HG03378 (cell line): ENCODE data around the gene GLT8D2.

Source experiments
- ATAC-seq: cut with Tn5 transposase; IDR thresholded peaks from one replicate; pipeline ENCODE4 v1.9.1; 2021; ENCODE audit warnings: mild to moderate bottlenecking, moderate library complexity; ENCODE audit not compliant: unreplicated experiment

The GLT8D2 gene

GRCh38 chr12:104003596-104003995, 46.4 kb downstream of the GLT8D2 start:
- no peak for ATAC-seq

GRCh38 chr12:104002686-104003085, 47.3 kb downstream of the GLT8D2 start:
- no peak for ATAC-seq

GRCh38 chr12:104000807-104001434, 49.1 kb downstream of the GLT8D2 start:
- no peak for ATAC-seq

- no peak for ATAC-seq
These were observed 51.0 kb downstream of the GLT8D2 start for GRCh38 chr12:103998976-103999375.

- ATAC-seq, result no peak
These were observed 52.6 kb downstream of the GLT8D2 start for GRCh38 chr12:103997286-103997900.

GRCh38 chr12:103996595-103996994, 53.4 kb downstream of the GLT8D2 start:
- ATAC-seq, result no peak

- ATAC-seq, result no peak
These were observed 55.8 kb downstream of the GLT8D2 start for GRCh38 chr12:103994235-103994634.

- ATAC-seq, result no peak
These were observed 63.2 kb downstream of the GLT8D2 start for GRCh38 chr12:103986829-103987228.

- ATAC-seq, result no peak
These were observed 71.5 kb downstream of the GLT8D2 start for GRCh38 chr12:103978384-103978982.

GRCh38 chr12:103975368-103975767, 74.6 kb downstream of the GLT8D2 start:
- ATAC-seq, result no peak

- ATAC-seq, result no peak
These were observed 76.1 kb downstream of the GLT8D2 start for GRCh38 chr12:103973909-103974308.

GRCh38 chr12:103969391-103969790, 80.6 kb downstream of the GLT8D2 start:
- ATAC-seq, result no peak

- ATAC-seq, result no peak
These were observed 83.3 kb downstream of the GLT8D2 start for GRCh38 chr12:103966736-103967135.

GRCh38 chr12:103965590-103966504, 84.1 kb downstream of the GLT8D2 start, which contains the start of gene TDG:
TSS of gene TDG (plus strand) at chr12:103965872. CDS start at chr12:103966038, 166 bp downstream.
- ATAC-seq, result peak; percentile 82

- ATAC-seq, result no peak
These were observed 84.8 kb downstream of the GLT8D2 start for GRCh38 chr12:103965255-103965589.

GRCh38 chr12:103964805-103965204, 85.2 kb downstream of the GLT8D2 start:
- no peak for ATAC-seq

- ATAC-seq, result no peak
These were observed 87.5 kb downstream of the GLT8D2 start for GRCh38 chr12:103962493-103962892.

- ATAC-seq, result no peak
These were observed 89.3 kb downstream of the GLT8D2 start for GRCh38 chr12:103960616-103961227.

GRCh38 chr12:103958621-103959020, 91.4 kb downstream of the GLT8D2 start:
- ATAC-seq, result no peak

- no peak for ATAC-seq
These were observed 92.1 kb downstream of the GLT8D2 start for GRCh38 chr12:103957865-103958388.
